Measurements from ENCODE around the gene DNER.

Gene DNER

GRCh38 chr2:229445019-229445418 is 269.3 kb downstream of the DNER start:
- no peak overlapping the region for H3K27ac Mint-ChIP-seq
- H3K4me3 Mint-ChIP-seq: no peak overlapping the region
- H3K9me3 Mint-ChIP-seq: no peaks in the 10 kb centered on the region
- no peaks in the 10 kb centered on the region for H3K4me1 Mint-ChIP-seq (ENCODE audit: low read depth)
- no peak for DNase-seq (ENCODE audit: low spot score)
- H3K27me3 Mint-ChIP-seq (ENCODE audit: low read depth): no peaks in the 10 kb centered on the region
- H3K36me3 Mint-ChIP-seq (ENCODE audit: low read depth): no peaks in the 10 kb centered on the region

- DNase-seq (ENCODE audit: low spot score): no peak
- no peak overlapping the region for H3K4me3 Mint-ChIP-seq
- H3K36me3 Mint-ChIP-seq (ENCODE audit: low read depth): no peaks in the 10 kb centered on the region
- H3K27ac Mint-ChIP-seq: no peak overlapping the region
- H3K4me1 Mint-ChIP-seq (ENCODE audit: low read depth): no peaks in the 10 kb centered on the region
- no peaks in the 10 kb centered on the region for H3K27me3 Mint-ChIP-seq (ENCODE audit: low read depth)
- no peaks in the 10 kb centered on the region for H3K9me3 Mint-ChIP-seq
Measured at GRCh38 chr2:229443546-229444268, 270.6 kb downstream of the DNER start.

GRCh38 chr2:229443141-229443540 is 271.2 kb downstream of the DNER start:
- Mint-ChIP-seq H3K36me3 (ENCODE audit: low read depth) (no peaks in the 10 kb centered on the region), H3K4me3 (no peak overlapping the region), H3K9me3 (no peaks in the 10 kb centered on the region), H3K27me3 (ENCODE audit: low read depth) (no peaks in the 10 kb centered on the region), H3K4me1 (ENCODE audit: low read depth) (no peaks in the 10 kb centered on the region), H3K27ac (no peak overlapping the region)
- DNase-seq (ENCODE audit: low spot score): no peak

GRCh38 chr2:229438430-229439159 is 275.8 kb downstream of the DNER start:
- Mint-ChIP-seq H3K9me3 (no peaks in the 10 kb centered on the region), H3K4me1 (ENCODE audit: low read depth) (no peaks in the 10 kb centered on the region), H3K36me3 (ENCODE audit: low read depth) (no peaks in the 10 kb centered on the region), H3K27ac (no peak overlapping the region), H3K27me3 (ENCODE audit: low read depth) (no peaks in the 10 kb centered on the region), H3K4me3 (no peak overlapping the region)
- no peak for DNase-seq (ENCODE audit: low spot score)

GRCh38 chr2:229437467-229437866 is 276.9 kb downstream of the DNER start:
- no peak for DNase-seq (ENCODE audit: low spot score)
- H3K27me3 Mint-ChIP-seq (ENCODE audit: low read depth): no peaks in the 10 kb centered on the region
- no peaks in the 10 kb centered on the region for H3K36me3 Mint-ChIP-seq (ENCODE audit: low read depth)
- no peak overlapping the region for H3K4me3 Mint-ChIP-seq
- no peaks in the 10 kb centered on the region for H3K9me3 Mint-ChIP-seq
- no peaks in the 10 kb centered on the region for H3K4me1 Mint-ChIP-seq (ENCODE audit: low read depth)
- no peak overlapping the region for H3K27ac Mint-ChIP-seq

- Mint-ChIP-seq H3K27ac (no peak overlapping the region), H3K4me1 (ENCODE audit: low read depth) (no peaks in the 10 kb centered on the region), H3K27me3 (ENCODE audit: low read depth) (no peaks in the 10 kb centered on the region), H3K4me3 (no peak overlapping the region), H3K36me3 (ENCODE audit: low read depth) (no peaks in the 10 kb centered on the region), H3K9me3 (no peaks in the 10 kb centered on the region)
- DNase-seq (ENCODE audit: low spot score): no peak
Measured at GRCh38 chr2:229434187-229434586, 280.2 kb downstream of the DNER start.

- Mint-ChIP-seq H3K36me3 (ENCODE audit: low read depth) (no peaks in the 10 kb centered on the region), H3K9me3 (no peaks in the 10 kb centered on the region), H3K4me1 (ENCODE audit: low read depth) (no peaks in the 10 kb centered on the region), H3K27ac (no peak overlapping the region), H3K27me3 (ENCODE audit: low read depth) (no peaks in the 10 kb centered on the region), H3K4me3 (no peak overlapping the region)
- no peak for DNase-seq (ENCODE audit: low spot score)
Measured at GRCh38 chr2:229433351-229433750, 281.0 kb downstream of the DNER start.

- no peak overlapping the region for H3K4me3 Mint-ChIP-seq
- no peak for DNase-seq (ENCODE audit: low spot score)
Measured at GRCh38 chr2:229431327-229431954, 282.9 kb downstream of the DNER start.

GRCh38 chr2:229429589-229429988 is 284.8 kb downstream of the DNER start:
- Mint-ChIP-seq H3K27ac (no peak overlapping the region), H3K4me1 (ENCODE audit: low read depth) (no peaks in the 10 kb centered on the region), H3K9me3 (no peaks in the 10 kb centered on the region), H3K4me3 (no peak overlapping the region), H3K36me3 (ENCODE audit: low read depth) (no peaks in the 10 kb centered on the region), H3K27me3 (ENCODE audit: low read depth) (no peaks in the 10 kb centered on the region)
- no peak for DNase-seq (ENCODE audit: low spot score)

More at GRCh38 chr2:229431327-229431954, 282.9 kb downstream of the DNER start:
- Mint-ChIP-seq H3K9me3 (no peaks in the 10 kb centered on the region), H3K36me3 (ENCODE audit: low read depth) (no peaks in the 10 kb centered on the region), H3K27ac (no peak overlapping the region), H3K4me1 (ENCODE audit: low read depth) (no peaks in the 10 kb centered on the region), H3K27me3 (ENCODE audit: low read depth) (no peaks in the 10 kb centered on the region)

- Mint-ChIP-seq H3K9me3 (no peaks in the 10 kb centered on the region), H3K36me3 (ENCODE audit: low read depth) (no peaks in the 10 kb centered on the region), H3K27me3 (ENCODE audit: low read depth) (no peaks in the 10 kb centered on the region), H3K27ac (no peak overlapping the region), H3K4me1 (ENCODE audit: low read depth) (no peaks in the 10 kb centered on the region), H3K4me3 (no peak overlapping the region)
- no peak for DNase-seq (ENCODE audit: low spot score)
Measured at GRCh38 chr2:229426464-229426863, 287.9 kb downstream of the DNER start.

- DNase-seq (ENCODE audit: low spot score): no peak
- H3K27ac Mint-ChIP-seq: no peak overlapping the region
- no peaks in the 10 kb centered on the region for H3K9me3 Mint-ChIP-seq
- no peaks in the 10 kb centered on the region for H3K4me1 Mint-ChIP-seq (ENCODE audit: low read depth)
- H3K36me3 Mint-ChIP-seq (ENCODE audit: low read depth): no peaks in the 10 kb centered on the region
- H3K4me3 Mint-ChIP-seq: no peak overlapping the region
- no peaks in the 10 kb centered on the region for H3K27me3 Mint-ChIP-seq (ENCODE audit: low read depth)
Measured at GRCh38 chr2:229425598-229425997, 288.8 kb downstream of the DNER start.

- Mint-ChIP-seq H3K4me3 (no peak overlapping the region), H3K27me3 (ENCODE audit: low read depth) (no peaks in the 10 kb centered on the region), H3K9me3 (no peaks in the 10 kb centered on the region), H3K4me1 (ENCODE audit: low read depth) (no peaks in the 10 kb centered on the region), H3K36me3 (ENCODE audit: low read depth) (no peaks in the 10 kb centered on the region), H3K27ac (no peak overlapping the region)
- DNase-seq (ENCODE audit: low spot score): no peak
Measured at GRCh38 chr2:229422063-229422462, 292.3 kb downstream of the DNER start.

GRCh38 chr2:229419158-229419557 is 295.2 kb downstream of the DNER start:
- DNase-seq (ENCODE audit: low spot score): no peak
- Mint-ChIP-seq H3K36me3 (ENCODE audit: low read depth) (no peaks in the 10 kb centered on the region), H3K4me1 (ENCODE audit: low read depth) (no peaks in the 10 kb centered on the region), H3K4me3 (no peak overlapping the region), H3K27me3 (ENCODE audit: low read depth) (no peaks in the 10 kb centered on the region), H3K27ac (no peak overlapping the region), H3K9me3 (no peaks in the 10 kb centered on the region)

- Mint-ChIP-seq H3K36me3 (ENCODE audit: low read depth) (no peaks in the 10 kb centered on the region), H3K27ac (no peak overlapping the region), H3K4me3 (no peak overlapping the region), H3K4me1 (ENCODE audit: low read depth) (no peaks in the 10 kb centered on the region), H3K27me3 (ENCODE audit: low read depth) (no peaks in the 10 kb centered on the region), H3K9me3 (no peaks in the 10 kb centered on the region)
- no peak for DNase-seq (ENCODE audit: low spot score)
Measured at GRCh38 chr2:229417916-229418315, 296.4 kb downstream of the DNER start.
